ENCODE results near the gene SPRR4. TPM values are rescaled to one million over a fixed set of nuclear protein-coding genes. Genes with fewer than 3 reads are reported as not detected.

SPRR4 gene, protein sequence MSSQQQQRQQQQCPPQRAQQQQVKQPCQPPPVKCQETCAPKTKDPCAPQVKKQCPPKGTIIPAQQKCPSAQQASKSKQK
- total RNA-seq (not detected), polyA plus RNA-seq (not detected)
- long read RNA-seq, donor 1: 0 reads
- long read RNA-seq, donor 2: 0 reads
- long read RNA-seq, donor 3: 0 reads

DNA sequence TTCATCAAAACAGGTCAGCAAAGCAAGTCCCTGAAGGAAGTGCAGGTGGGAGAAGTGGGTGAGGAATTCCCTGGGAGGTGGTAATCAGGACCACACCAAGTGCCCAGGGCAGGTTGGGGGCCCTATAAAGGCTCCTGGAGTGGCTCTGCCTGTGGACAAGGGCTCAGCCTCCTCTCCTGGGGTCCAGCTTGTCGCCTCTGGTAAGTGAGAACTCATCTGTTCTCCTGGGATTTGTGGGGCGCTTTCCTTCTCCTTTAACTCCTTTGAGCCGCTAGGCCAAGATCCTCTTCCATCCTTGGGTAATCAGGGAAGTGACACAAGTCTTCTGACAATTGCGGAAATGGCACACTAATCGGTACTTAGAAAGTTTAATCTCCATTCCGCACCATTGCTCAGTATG, at the start of gene SPRR4:
Gene SPRR4, plus strand, starts transcription at position 154 of the 400 bp plus-strand sequence. CDS start 1,243 bp downstream, outside the sequence.
- H3K9me3 ChIP-seq: no peaks in the 10 kb centered on the region
- DNase-seq (no peak), ATAC-seq (no peak)
- peaks cover 0 to 11% (median 2%) of the 10 kb centered on the region in 7 donors for H3K27me3 ChIP-seq
- H3K36me3 ChIP-seq: no peaks in the 10 kb centered on the region
- no peak within 1 kb of the TSS for H3K27ac ChIP-seq
- TF ChIP-seq, protein P1, sequence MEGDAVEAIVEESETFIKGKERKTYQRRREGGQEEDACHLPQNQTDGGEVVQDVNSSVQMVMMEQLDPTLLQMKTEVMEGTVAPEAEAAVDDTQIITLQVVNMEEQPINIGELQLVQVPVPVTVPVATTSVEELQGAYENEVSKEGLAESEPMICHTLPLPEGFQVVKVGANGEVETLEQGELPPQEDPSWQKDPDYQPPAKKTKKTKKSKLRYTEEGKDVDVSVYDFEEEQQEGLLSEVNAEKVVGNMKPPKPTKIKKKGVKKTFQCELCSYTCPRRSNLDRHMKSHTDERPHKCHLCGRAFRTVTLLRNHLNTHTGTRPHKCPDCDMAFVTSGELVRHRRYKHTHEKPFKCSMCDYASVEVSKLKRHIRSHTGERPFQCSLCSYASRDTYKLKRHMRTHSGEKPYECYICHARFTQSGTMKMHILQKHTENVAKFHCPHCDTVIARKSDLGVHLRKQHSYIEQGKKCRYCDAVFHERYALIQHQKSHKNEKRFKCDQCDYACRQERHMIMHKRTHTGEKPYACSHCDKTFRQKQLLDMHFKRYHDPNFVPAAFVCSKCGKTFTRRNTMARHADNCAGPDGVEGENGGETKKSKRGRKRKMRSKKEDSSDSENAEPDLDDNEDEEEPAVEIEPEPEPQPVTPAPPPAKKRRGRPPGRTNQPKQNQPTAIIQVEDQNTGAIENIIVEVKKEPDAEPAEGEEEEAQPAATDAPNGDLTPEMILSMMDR (IDR thresholded peaks at IDR 0.05): no peak
- H3K4me3 ChIP-seq: no peak within 1 kb of the TSS
- H3K4me1 ChIP-seq: no peaks in the 10 kb centered on the region
- intact Hi-C loops (cut with DNase I): no loop called here
- 80 to 88% methylated on average over 6 of the region's 6 CpGs for WGBS, 2 donors

DNA sequence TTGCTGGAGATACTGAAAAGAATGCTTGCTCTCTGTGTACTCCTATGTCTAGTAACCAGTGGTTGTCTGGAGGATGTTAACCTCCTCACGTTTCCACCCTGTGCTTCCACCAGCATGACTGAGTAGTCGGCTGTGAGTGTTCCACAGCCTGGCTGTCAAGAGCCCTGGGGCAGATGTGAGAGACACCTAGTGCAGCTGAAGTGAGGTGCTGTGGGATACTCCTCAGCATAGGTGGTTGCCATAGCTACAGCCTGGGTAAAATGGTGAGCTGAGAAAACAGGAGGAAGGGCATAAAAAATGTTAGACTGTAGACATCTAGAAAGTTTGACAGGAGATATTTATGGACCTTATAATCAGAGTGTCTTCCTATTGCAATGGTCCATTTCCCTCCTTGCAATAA, 46.3 kb upstream of the SPRR4 start:
- intact Hi-C loops (cut with DNase I): no loop called here
- H3K4me1 ChIP-seq: no peaks in the 10 kb centered on the region
- no peak for ATAC-seq
- H3K36me3 ChIP-seq: no peaks in the 10 kb centered on the region
- TF ChIP-seq, protein P1 (IDR thresholded peaks at IDR 0.05): no peak
- no peak overlapping the region for H3K4me3 ChIP-seq
- H3K27me3 ChIP-seq: peaks cover 0 to 7% (median 0%) of the 10 kb centered on the region in 7 donors
- 52 to 54% methylated on average over 2 of the region's 2 CpGs for WGBS, 2 donors
- no peak for DNase-seq
- H3K9me3 ChIP-seq: peaks cover 0 to 11% (median 0%) of the 10 kb centered on the region in 11 donors
- H3K27ac ChIP-seq: no peak overlapping the region

DNA sequence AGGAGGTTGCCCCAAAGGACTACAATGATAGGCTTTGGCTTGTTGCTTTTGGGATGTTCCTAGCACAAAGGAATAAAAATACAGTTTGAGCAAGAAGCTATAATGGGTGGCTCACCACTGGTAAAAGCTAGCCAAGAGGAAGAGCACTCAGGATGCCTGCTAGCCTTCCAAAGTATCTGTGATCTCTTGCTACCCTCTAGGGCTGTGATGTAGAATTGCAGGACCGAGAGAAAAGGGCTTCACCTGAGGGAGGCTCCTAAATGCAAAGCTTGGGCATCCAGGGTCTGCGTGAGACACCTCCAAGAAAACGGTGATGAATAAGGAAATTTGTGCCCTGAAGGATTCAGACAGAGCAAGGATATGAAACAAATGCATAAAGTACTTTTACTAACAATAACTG, 44.4 kb upstream of the SPRR4 start:
- H3K27me3 ChIP-seq: peaks cover 0 to 7% (median 0%) of the 10 kb centered on the region in 7 donors
- no peak for ATAC-seq
- TF ChIP-seq, protein P1 (IDR thresholded peaks at IDR 0.05): no peak
- peaks cover 0 to 8% (median 0%) of the 10 kb centered on the region in 11 donors for H3K9me3 ChIP-seq
- WGBS, 2 donors: 54 to 75% methylated on average over 3 of the region's 3 CpGs
- no peak for DNase-seq
- intact Hi-C loops (cut with DNase I): no loop called here
- no peaks in the 10 kb centered on the region for H3K4me1 ChIP-seq
- H3K36me3 ChIP-seq: no peaks in the 10 kb centered on the region
- no peak overlapping the region for H3K4me3 ChIP-seq
- no peak overlapping the region for H3K27ac ChIP-seq

DNA sequence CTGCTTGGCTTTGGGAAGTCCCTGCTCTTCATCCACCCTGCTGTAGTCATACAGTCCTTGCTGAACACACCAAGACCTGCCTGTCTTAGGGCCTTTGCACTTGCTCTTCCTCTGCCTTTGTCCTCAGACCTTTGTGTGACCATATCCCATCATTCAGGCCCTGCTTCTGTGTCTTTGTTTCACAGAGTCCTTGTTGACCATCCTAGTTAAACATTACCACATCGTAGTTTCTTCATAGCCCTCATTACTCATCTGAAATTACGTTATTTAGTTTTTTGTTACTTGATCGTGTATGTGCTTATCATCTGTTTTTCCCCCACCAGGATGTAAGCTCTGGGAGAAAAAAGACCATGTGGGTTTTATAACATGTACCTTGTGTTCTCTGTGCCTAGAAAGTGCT, 41.8 kb upstream of the SPRR4 start:
- intact Hi-C loops (cut with DNase I): no loop called here
- peaks cover 0 to 8% (median 0%) of the 10 kb centered on the region in 11 donors for H3K9me3 ChIP-seq
- ATAC-seq: no peak
- peaks cover 0 to 7% (median 0%) of the 10 kb centered on the region in 7 donors for H3K27me3 ChIP-seq
- DNase-seq: no peak
- no peaks in the 10 kb centered on the region for H3K36me3 ChIP-seq
- WGBS, 2 donors: 88 to 90% methylated on average over 3 of the region's 3 CpGs
- no peak overlapping the region for H3K27ac ChIP-seq
- TF ChIP-seq, protein P1 (IDR thresholded peaks at IDR 0.05): no peak
- H3K4me3 ChIP-seq: no peak overlapping the region
- no peaks in the 10 kb centered on the region for H3K4me1 ChIP-seq

Measured in heart right ventricle (tissue), 16 donors.